ENCODE results near the gene HMCN2. TPM values are rescaled to one million over a fixed set of nuclear protein-coding genes. Genes with fewer than 3 reads are reported as not detected.

HMCN2 gene
- total and polyA plus RNA-seq, 8 donors = 0.41 to 5.3 (median 0.76) TPM

DNA sequence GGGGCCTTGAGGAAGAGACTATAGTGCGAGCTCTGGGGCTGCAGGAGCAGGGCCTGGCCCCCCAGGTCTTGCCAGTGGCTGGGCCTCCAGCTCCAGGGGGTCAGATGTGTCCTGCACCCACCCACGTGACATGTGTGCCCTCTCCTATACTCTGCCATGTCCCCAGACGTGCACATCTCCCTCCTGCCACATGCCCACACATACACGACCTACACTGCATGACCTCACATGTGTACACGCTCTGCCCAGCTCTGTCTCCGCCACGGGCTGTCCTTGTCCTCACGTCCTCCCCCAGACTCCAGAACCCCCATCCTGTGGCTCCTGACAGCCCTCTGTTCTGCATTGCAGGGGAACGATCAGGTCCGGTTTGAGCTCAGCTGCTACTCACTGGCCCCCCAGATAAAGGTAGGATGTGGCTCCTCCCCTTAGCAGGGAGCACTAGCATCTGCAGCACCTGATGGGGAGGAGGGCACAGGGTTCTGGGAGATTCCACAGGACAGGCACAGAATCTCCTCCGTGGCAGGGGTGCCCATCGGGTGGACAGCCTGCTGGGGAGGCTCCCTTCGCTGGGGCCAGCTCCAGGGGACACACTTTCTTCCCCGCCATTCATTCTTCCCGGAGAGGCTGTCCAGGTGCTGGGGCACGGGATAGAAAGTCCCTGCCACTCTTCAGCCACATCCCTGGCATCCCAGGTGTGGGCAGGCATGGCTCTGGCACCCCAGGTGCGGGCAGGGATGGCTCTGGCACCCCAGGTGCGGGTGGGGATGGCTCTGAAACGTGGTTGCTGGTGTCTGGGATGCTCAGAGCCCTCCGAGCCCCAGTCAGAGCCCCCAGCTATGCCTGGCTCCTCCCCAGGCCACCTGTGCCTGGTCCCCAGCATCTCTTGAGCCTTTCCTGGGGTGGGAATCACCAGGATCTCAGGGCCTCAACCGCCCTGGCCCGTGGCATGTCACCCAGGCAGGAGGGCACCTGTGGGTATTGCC, 198.5 kb downstream of the HMCN2 start:
- intact Hi-C loops (cut with DNase I) = no loop called here

DNA sequence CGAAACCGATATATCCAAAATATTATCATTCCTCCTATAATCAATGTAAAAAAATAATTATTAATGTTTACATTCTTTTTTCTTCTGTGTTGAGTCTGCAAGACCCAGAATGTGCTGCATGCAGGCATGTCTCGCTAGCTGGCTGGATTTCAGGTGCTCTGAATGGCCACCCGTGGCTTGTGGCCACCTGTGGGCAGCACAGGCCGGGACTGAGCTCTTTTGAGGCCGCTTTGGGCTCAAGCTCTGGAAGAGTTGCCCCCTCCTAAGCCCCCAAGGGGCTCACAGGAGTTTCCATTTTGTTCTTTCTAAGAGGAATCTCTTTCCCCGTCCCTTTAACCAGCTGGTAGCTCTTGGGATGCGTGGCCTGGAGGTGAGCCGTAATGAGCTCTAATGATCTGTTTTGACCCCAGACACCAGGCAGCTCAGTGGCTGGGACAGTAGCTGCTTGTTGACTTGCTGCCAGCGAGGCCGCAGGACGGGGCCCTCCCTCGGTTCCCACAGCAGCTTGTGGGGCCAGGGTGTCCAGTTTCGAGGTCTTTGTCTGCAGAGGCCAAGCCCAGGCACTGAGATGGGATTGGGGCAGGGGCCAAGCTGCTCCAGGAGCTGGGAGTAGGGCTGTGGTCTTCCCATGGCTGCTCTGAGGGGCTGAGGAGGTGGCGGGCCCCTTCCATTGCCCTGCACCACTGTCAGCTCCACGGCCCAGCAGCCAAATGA, 200.0 kb downstream of the HMCN2 start:
- H3K27me3 ChIP-seq = no peaks in the 10 kb centered on the region
- no peak overlapping the region for H3K4me3 ChIP-seq
- no peaks in the 10 kb centered on the region for H3K36me3 ChIP-seq
- no peaks in the 10 kb centered on the region for H3K4me1 ChIP-seq
- TF ChIP-seq, protein P1, sequence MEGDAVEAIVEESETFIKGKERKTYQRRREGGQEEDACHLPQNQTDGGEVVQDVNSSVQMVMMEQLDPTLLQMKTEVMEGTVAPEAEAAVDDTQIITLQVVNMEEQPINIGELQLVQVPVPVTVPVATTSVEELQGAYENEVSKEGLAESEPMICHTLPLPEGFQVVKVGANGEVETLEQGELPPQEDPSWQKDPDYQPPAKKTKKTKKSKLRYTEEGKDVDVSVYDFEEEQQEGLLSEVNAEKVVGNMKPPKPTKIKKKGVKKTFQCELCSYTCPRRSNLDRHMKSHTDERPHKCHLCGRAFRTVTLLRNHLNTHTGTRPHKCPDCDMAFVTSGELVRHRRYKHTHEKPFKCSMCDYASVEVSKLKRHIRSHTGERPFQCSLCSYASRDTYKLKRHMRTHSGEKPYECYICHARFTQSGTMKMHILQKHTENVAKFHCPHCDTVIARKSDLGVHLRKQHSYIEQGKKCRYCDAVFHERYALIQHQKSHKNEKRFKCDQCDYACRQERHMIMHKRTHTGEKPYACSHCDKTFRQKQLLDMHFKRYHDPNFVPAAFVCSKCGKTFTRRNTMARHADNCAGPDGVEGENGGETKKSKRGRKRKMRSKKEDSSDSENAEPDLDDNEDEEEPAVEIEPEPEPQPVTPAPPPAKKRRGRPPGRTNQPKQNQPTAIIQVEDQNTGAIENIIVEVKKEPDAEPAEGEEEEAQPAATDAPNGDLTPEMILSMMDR (IDR thresholded peaks at IDR 0.05) = no peak
- WGBS, 2 donors = 86 to 90% methylated on average over 16 of the region's 16 CpGs
- DNase-seq (peak in 2 of 6 donors; percentile 14 to 44), ATAC-seq (no peak), FAIRE-seq (no peak)
- H3K9me3 ChIP-seq = no peaks in the 10 kb centered on the region
- intact Hi-C loops (cut with DNase I) = no loop called here
- no peak overlapping the region for H3K27ac ChIP-seq

More for the DNA sequence above, 198.5 kb downstream of the HMCN2 start:
- DNase-seq (peak in 1 of 6 donors; percentile 55), ATAC-seq (no peak), FAIRE-seq (no peak)
- Histone ChIP-seq H3K9me3 (no peaks in the 10 kb centered on the region), H3K36me3 (no peaks in the 10 kb centered on the region), H3K27ac (no peak overlapping the region), H3K4me1 (no peaks in the 10 kb centered on the region), H3K27me3 (no peaks in the 10 kb centered on the region), H3K4me3 (no peak overlapping the region)
- WGBS, 2 donors = 85 to 88% methylated on average over 22 of the region's 22 CpGs
- TF ChIP-seq, protein P1 (IDR thresholded peaks at IDR 0.05) = no peak

DNA sequence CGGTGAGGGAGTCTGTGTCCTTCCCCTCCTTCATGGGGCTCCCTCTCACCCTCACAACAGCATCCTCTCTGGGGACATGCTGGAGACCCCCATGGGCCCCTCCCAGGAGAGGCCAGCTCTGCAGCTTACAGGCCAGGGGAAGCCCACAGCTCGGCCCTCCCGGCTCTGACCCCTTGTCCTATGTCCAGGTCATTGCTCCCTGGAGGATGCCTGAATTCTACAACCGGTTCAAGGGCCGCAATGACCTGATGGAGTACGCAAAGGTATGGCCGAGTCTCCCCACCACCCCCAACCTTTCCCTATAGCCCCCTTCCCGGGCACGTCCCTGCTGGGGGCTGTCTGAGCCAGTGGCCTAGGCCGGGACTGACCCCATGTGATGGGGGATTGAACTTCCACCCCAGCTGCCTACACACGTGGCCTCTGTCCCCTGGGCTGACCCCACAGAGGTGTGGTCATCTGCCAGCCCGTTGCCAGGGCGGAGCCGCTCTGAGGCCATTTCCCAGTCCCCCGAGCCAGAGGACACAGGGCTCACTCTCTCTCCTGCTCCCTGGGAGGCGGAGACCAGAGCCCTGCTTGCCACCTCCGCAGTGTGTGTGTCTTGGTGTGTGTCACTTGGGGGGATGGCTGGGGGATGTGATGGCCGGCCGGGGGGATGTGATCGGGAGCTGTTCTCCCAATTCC, 201.1 kb downstream of the HMCN2 start:
- H3K27ac ChIP-seq = no peak overlapping the region
- no peak overlapping the region for H3K4me3 ChIP-seq
- H3K9me3 ChIP-seq = no peaks in the 10 kb centered on the region
- intact Hi-C loops (cut with DNase I) = no loop called here
- H3K27me3 ChIP-seq = no peaks in the 10 kb centered on the region
- no peaks in the 10 kb centered on the region for H3K4me1 ChIP-seq
- H3K36me3 ChIP-seq = no peaks in the 10 kb centered on the region
- DNase-seq = peak in 1 of 6 donors; percentile 40
- FAIRE-seq = no peak
- peak in 2 of 4 donors; percentile 45 to 57 for ATAC-seq
- TF ChIP-seq, protein P1 (IDR thresholded peaks at IDR 0.05) = no peak
- 81 to 83% methylated on average over 20 of the region's 20 CpGs for WGBS, 2 donors

DNA sequence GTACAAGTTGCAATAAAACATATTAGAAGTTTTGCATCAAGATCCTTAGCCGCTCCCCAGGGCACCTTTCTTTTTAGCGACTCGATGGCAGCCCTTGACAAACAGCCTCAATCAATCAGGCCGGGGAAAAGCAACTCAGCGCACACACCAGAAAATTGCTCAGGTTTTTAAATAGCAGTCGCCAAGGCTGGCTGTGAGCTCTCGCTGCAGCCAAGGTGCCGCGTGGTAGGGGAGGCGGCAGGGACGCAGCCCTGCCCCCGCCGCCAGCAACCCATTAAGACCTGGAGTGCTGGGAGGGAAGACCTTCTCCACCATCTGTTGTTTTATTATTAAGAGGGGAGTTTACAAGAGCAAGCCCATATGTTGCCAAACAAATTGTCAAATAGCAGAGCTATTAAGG, 201.8 kb downstream of the HMCN2 start:
- WGBS, 2 donors = 83 to 84% methylated on average over 13 of the region's 13 CpGs
- no peak for FAIRE-seq

More for the DNA sequence above, 201.8 kb downstream of the HMCN2 start:
- TF ChIP-seq, protein P1 (IDR thresholded peaks at IDR 0.05) = no peak
- H3K27ac ChIP-seq = no peak overlapping the region
- H3K9me3 ChIP-seq = no peaks in the 10 kb centered on the region
- DNase-seq (no peak), ATAC-seq (peak in 2 of 4 donors; percentile 57 to 71)
- no peaks in the 10 kb centered on the region for H3K4me1 ChIP-seq
- H3K27me3 ChIP-seq = no peaks in the 10 kb centered on the region
- no peak overlapping the region for H3K4me3 ChIP-seq
- no peaks in the 10 kb centered on the region for H3K36me3 ChIP-seq
- intact Hi-C loops (cut with DNase I) = no loop called here
